H9 (cell line): ENCODE measurements around the gene VAPA. TPM values are rescaled to one million over a fixed set of nuclear protein-coding genes. Genes with fewer than 3 reads are reported as not detected.

Experiments
- DNase-seq: peaks from one replicate; pipeline ENCODE4 v3.0.0-alpha.2; 2017
- H2AFZ ChIP-seq: one replicate; pipeline ENCODE4 v1.6.1; 2013; ENCODE audit warnings: mild to moderate bottlenecking, low read length, control low read depth, moderate library complexity
- H2AK5ac ChIP-seq: 2 replicates; pipeline ENCODE4 v1.6.1; 2013; ENCODE audit warnings: low read length, control low read depth, mixed read lengths; ENCODE audit not compliant: insufficient read length
- H2BK120ac ChIP-seq: one replicate; pipeline ENCODE4 v1.6.1; 2013; ENCODE audit warnings: low read depth, mild to moderate bottlenecking, low read length, control low read depth, inconsistent platforms; ENCODE audit not compliant: poor library complexity, severe bottlenecking
- H2BK12ac ChIP-seq: 2 replicates; pipeline ENCODE4 v1.6.1; 2013; ENCODE audit warnings: low read length, control low read depth, mixed read lengths, low read depth; ENCODE audit not compliant: insufficient read length
- H2BK15ac ChIP-seq: 2 replicates; pipeline ENCODE4 v1.6.1; 2013; ENCODE audit warnings: low read depth, low read length, control low read depth
- H2BK20ac ChIP-seq: one replicate; pipeline ENCODE4 v1.6.1; 2013; ENCODE audit warnings: low read depth, mild to moderate bottlenecking, low read length, control low read depth, inconsistent platforms; ENCODE audit not compliant: poor library complexity, severe bottlenecking
- H2BK5ac ChIP-seq: 2 replicates; pipeline ENCODE4 v1.6.1; 2013; ENCODE audit warnings: low read length, control low read depth, mixed read lengths; ENCODE audit not compliant: insufficient read length
- H3K14ac ChIP-seq: 2 replicates; pipeline ENCODE4 v1.6.1; 2013; ENCODE audit warnings: low read length, control low read depth; ENCODE audit not compliant: insufficient read depth
- H3K18ac ChIP-seq: 2 replicates; pipeline ENCODE4 v1.6.1; 2013; ENCODE audit warnings: low read depth, mild to moderate bottlenecking, mixed read lengths, low read length, control low read depth; ENCODE audit not compliant: insufficient read length
- H3K23ac ChIP-seq: 2 replicates; pipeline ENCODE4 v1.6.1; 2013; ENCODE audit warnings: low read length, control low read depth, mixed read lengths, low read depth; ENCODE audit not compliant: insufficient read length
- H3K23me2 ChIP-seq: 2 replicates; pipeline ENCODE4 v1.6.1; 2013; ENCODE audit warnings: low read depth, mild to moderate bottlenecking, mixed read lengths, low read length, control low read depth; ENCODE audit not compliant: insufficient read length, poor library complexity, severe bottlenecking
- H3K27ac ChIP-seq: 2 replicates; pipeline ENCODE4 v1.5.1; 2013; ENCODE audit warnings: low read length, control low read depth, mixed read lengths, low read depth; ENCODE audit not compliant: insufficient read length
- H3K27me3 ChIP-seq: 2 replicates; pipeline ENCODE4 v1.6.1; 2013; ENCODE audit warnings: low read length, control low read depth, inconsistent platforms; ENCODE audit not compliant: insufficient read depth
- H3K4ac ChIP-seq: 2 replicates; pipeline ENCODE4 v1.6.1; 2013; ENCODE audit warnings: low read depth, mild to moderate bottlenecking, control low read depth, inconsistent platforms, low read length, moderate library complexity
- H3K4me1 ChIP-seq: 2 replicates; pipeline ENCODE4 v1.6.1; 2013; ENCODE audit warnings: low read length, control low read depth, inconsistent platforms; ENCODE audit not compliant: insufficient read depth
- H3K4me2 ChIP-seq: 2 replicates; pipeline ENCODE4 v1.6.1; 2013; ENCODE audit warnings: low read length, control low read depth, mixed read lengths; ENCODE audit not compliant: insufficient read length, insufficient read depth
- H3K56ac ChIP-seq: 2 replicates; pipeline ENCODE4 v1.6.1; 2013; ENCODE audit warnings: low read depth, mild to moderate bottlenecking, mixed read lengths, low read length, control low read depth; ENCODE audit not compliant: insufficient read length
- H3K79me1 ChIP-seq: 2 replicates; pipeline ENCODE4 v1.6.1; 2013; ENCODE audit warnings: low read depth, mild to moderate bottlenecking, moderate library complexity, low read length, control low read depth, inconsistent platforms; ENCODE audit not compliant: insufficient read depth, poor library complexity, severe bottlenecking
- H3K79me2 ChIP-seq: 2 replicates; pipeline ENCODE4 v1.6.1; 2013; ENCODE audit warnings: low read length, control low read depth, inconsistent platforms; ENCODE audit not compliant: insufficient read depth
- H3K9ac ChIP-seq: 2 replicates; pipeline ENCODE4 v1.6.1; 2013; ENCODE audit warnings: low read length, control low read depth, mixed read lengths; ENCODE audit not compliant: insufficient read length; ENCODE audit errors: extremely low read depth
- H3K9me3 ChIP-seq: one replicate; pipeline ENCODE4 v1.6.1; 2013; ENCODE audit warnings: low read depth, low read length, inconsistent platforms; ENCODE audit not compliant: control insufficient read depth
- H3T11ph ChIP-seq: one replicate; pipeline ENCODE4 v1.6.1; 2013; ENCODE audit warnings: mild to moderate bottlenecking, low read length, control low read depth, inconsistent platforms
- H4K20me1 ChIP-seq: one replicate; pipeline ENCODE4 v1.6.1; 2013; ENCODE audit not compliant: control insufficient read depth, insufficient read length, insufficient read depth
- H4K5ac ChIP-seq: 2 replicates; pipeline ENCODE4 v1.6.1; 2013; ENCODE audit warnings: low read depth, mild to moderate bottlenecking, mixed read lengths, low read length, control low read depth; ENCODE audit not compliant: insufficient read length
- H4K8ac ChIP-seq: replicated peaks from 2 replicates; pipeline ENCODE4 v1.6.1; 2013; ENCODE audit warnings: low read length, control low read depth, mixed read lengths, low read depth; ENCODE audit not compliant: insufficient read length
- H4K91ac ChIP-seq: 2 replicates; pipeline ENCODE4 v1.6.1; 2013; ENCODE audit warnings: low read depth, mild to moderate bottlenecking, moderate library complexity, mixed read lengths, low read length, control low read depth; ENCODE audit not compliant: insufficient read length
- H3K27ac Mint-ChIP-seq, 3 experiments: 2 replicates in 2 of 3; 3 replicates in 1 of 3; pipeline ENCODE4 v1.8.0; 2020 to 2021; ENCODE audit warnings: mixed read lengths in 3 of 3, mild to moderate bottlenecking in 1 of 3, moderate library complexity in 1 of 3
- H3K27me3 Mint-ChIP-seq: 2 replicates; pipeline ENCODE4 v1.8.0; 2021; ENCODE audit warnings: low read depth, mild to moderate bottlenecking, moderate library complexity, mixed read lengths
- H3K36me3 Mint-ChIP-seq, 3 experiments: 2 replicates in 2 of 3; 3 replicates in 1 of 3; pipeline ENCODE4 v1.8.0; 2020 to 2021; ENCODE audit warnings: low read depth in 3 of 3, mixed read lengths in 3 of 3; ENCODE audit not compliant: insufficient read depth in 1 of 3
- H3K4me1 Mint-ChIP-seq, 2 experiments: 2 replicates each; pipeline ENCODE4 v1.8.0; 2020; ENCODE audit warnings: mixed read lengths in 2 of 2
- H3K4me3 Mint-ChIP-seq, 2 experiments: 2 replicates in 1 of 2; 3 replicates in 1 of 2; pipeline ENCODE4 v1.8.0; 2020 to 2021; ENCODE audit warnings: mild to moderate bottlenecking in 2 of 2, mixed read lengths in 2 of 2, moderate library complexity in 1 of 2
- H3K9me3 Mint-ChIP-seq, 2 experiments: 2 replicates in 1 of 2; 3 replicates in 1 of 2; pipeline ENCODE4 v1.8.0; 2020; ENCODE audit warnings: mild to moderate bottlenecking in 2 of 2, mixed read lengths in 2 of 2, moderate library complexity in 1 of 2
- CTCF ChIP-seq: fragments of 200-600 bp; sonication (generic); conservative IDR thresholded peaks from 3 replicates; pipeline ENCODE4 v1.8.0; 2021; ENCODE audit warnings: antibody characterized with exemption, mild to moderate bottlenecking
- WGBS: extraction: QIAGEN DNeasy Blood & Tissue Kit; methylation state at CpG from one replicate; pipeline ENCODE4 v1.1.7; 2013; ENCODE audit warnings: missing lambda C conversion rate, low lambda C conversion rate, mixed read lengths; ENCODE audit not compliant: insufficient read length; ENCODE audit errors: extremely low coverage; 5-methylcytosine and 5-hydroxymethylcytosine counted together
- total RNA-seq: library from RNA; stranded (reverse); gene quantifications from 2 replicates; pipeline ENCODE4 v1.2.1, GENCODE V29; 2021

VAPA gene
- total RNA-seq, 1 experiment from 2014 or later: 141 TPM

GRCh38 chr18:9988665-9989064 is 74.8 kb downstream of the VAPA start:
- H4K91ac ChIP-seq: no peak overlapping the region
- H3K18ac ChIP-seq: no peak overlapping the region
- H4K5ac ChIP-seq: no peak overlapping the region
- H3K9ac ChIP-seq: no peak overlapping the region
- no peak overlapping the region for H2AK5ac ChIP-seq
- H3K79me1 ChIP-seq: no peaks in the 10 kb centered on the region
- no peak overlapping the region for H3K56ac ChIP-seq
- H3K14ac ChIP-seq: no peak overlapping the region
- no peak overlapping the region for H3K27ac Mint-ChIP-seq
- no peaks in the 10 kb centered on the region for H3K9me3 Mint-ChIP-seq
- H4K8ac ChIP-seq: no peak overlapping the region
- H2BK12ac ChIP-seq: no peak overlapping the region
- H3K23me2 ChIP-seq: no peaks in the 10 kb centered on the region
- no peak overlapping the region for H3K4ac ChIP-seq
- no peaks in the 10 kb centered on the region for H4K20me1 ChIP-seq
- H3K4me1 Mint-ChIP-seq: peaks cover 0 to 4% of the 10 kb centered on the region in 2 experiments; a peak in 1 of 4 replicates
- no peak for DNase-seq
- H2BK20ac ChIP-seq: no peak overlapping the region
- H3K27me3 Mint-ChIP-seq: peaks cover 5% of the 10 kb centered on the region
- H3K79me2 ChIP-seq: 0 out of 2 replicates have a peak, but pooled peaks cover 1% of the 10 kb centered on the region
- no CpG with 5 or more reads among the region's 9 CpGs for WGBS
- TF ChIP-seq CTCF: no peak
- no peaks in the 10 kb centered on the region for H3K9me3 ChIP-seq
- no peak overlapping the region for H3K23ac ChIP-seq
- H3K4me2 ChIP-seq: no peak overlapping the region
- no peaks in the 10 kb centered on the region for H3K27me3 ChIP-seq
- no peak overlapping the region for H3K4me3 Mint-ChIP-seq
- no peak overlapping the region for H2AFZ ChIP-seq
- no peak overlapping the region for H3T11ph ChIP-seq
- no peak overlapping the region for H3K27ac ChIP-seq
- no peak overlapping the region for H2BK15ac ChIP-seq
- H3K4me1 ChIP-seq: no peaks in the 10 kb centered on the region
- no peak overlapping the region for H2BK120ac ChIP-seq
- no peaks in the 10 kb centered on the region for H3K36me3 Mint-ChIP-seq
- no peak overlapping the region for H2BK5ac ChIP-seq
